GM12864 (cell line): ENCODE data around the gene EPN3.

Experiments used
- DNase-seq: peaks from one replicate; pipeline ENCODE4 v3.0.0-alpha.2; 2011; ENCODE audit warnings: low read depth
- H3K4me3 ChIP-seq: 2 replicates; pipeline ENCODE4 v1.5.1; 2011; ENCODE audit warnings: mild to moderate bottlenecking, low read depth, low read length, control low read depth
- TF ChIP-seq, protein P1 (sequence below): IDR thresholded peaks from 2 replicates; pipeline ENCODE4 v1.5.1; 2011; ENCODE audit warnings: low read depth, mild to moderate bottlenecking, moderate library complexity, low read length, control low read depth, inconsistent platforms; ENCODE audit errors: missing control alignments

EPN3 gene

DNA sequence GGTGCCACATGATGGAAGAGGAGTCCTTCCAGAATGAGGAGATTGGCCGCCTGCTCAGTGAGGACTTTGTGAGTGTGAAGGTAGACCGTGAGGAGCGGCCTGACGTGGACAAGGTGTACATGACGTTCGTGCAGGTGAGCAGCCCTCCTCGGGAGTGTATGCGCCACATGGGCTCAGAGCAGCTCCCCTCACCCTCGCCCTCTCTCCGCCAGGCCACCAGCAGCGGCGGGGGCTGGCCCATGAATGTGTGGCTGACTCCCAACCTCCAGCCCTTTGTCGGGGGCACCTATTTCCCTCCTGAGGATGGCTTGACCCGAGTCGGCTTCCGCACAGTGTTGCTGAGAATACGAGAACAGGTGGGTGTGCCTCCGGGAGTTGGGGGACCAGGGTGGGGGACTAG, 16.3 kb downstream of the EPN3 start:
- no peak overlapping the region for H3K4me3 ChIP-seq
- DNase-seq: no peak
- TF ChIP-seq, protein P1, sequence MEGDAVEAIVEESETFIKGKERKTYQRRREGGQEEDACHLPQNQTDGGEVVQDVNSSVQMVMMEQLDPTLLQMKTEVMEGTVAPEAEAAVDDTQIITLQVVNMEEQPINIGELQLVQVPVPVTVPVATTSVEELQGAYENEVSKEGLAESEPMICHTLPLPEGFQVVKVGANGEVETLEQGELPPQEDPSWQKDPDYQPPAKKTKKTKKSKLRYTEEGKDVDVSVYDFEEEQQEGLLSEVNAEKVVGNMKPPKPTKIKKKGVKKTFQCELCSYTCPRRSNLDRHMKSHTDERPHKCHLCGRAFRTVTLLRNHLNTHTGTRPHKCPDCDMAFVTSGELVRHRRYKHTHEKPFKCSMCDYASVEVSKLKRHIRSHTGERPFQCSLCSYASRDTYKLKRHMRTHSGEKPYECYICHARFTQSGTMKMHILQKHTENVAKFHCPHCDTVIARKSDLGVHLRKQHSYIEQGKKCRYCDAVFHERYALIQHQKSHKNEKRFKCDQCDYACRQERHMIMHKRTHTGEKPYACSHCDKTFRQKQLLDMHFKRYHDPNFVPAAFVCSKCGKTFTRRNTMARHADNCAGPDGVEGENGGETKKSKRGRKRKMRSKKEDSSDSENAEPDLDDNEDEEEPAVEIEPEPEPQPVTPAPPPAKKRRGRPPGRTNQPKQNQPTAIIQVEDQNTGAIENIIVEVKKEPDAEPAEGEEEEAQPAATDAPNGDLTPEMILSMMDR: no peak

DNA sequence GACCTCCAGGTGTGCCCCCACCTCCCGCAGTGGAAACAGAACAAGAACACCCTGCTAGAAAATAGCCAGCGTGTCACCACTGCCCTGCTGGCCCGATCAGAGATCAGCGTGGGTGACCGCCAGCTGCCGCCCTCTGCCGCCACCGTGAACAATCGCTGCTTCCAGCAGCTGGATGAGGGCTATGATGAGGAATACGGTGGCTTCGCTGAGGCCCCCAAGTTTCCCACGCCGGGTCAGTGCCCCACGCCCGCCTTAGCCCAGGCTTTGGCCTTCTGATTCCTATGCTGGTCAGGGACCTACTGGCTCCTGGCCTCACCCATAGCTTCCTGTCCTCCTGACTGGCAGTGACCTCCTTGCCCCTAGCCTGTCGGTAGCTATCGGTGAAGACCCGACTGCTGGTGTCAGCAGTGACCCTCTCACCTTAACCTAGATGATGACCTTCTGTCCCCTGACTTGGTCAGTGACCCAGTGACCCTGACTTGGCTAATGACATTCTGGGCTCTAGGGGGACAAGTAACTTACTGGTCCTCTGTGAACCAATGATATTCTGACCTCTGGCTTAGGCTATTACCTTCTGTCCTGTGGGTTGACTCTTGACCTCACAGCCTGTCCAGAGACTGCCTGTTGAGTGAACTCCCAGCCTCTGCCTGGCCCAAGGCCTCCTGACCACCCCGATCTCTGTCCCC, 16.9 kb downstream of the EPN3 start:
- TF ChIP-seq, protein P1: no peak
- no peak for DNase-seq
- H3K4me3 ChIP-seq: no peak overlapping the region

GRCh38 chr17:50549969-50550368, 17.4 kb downstream of the EPN3 start:
- TF ChIP-seq, protein P1: no peak
- H3K4me3 ChIP-seq: no peak overlapping the region
- no peak for DNase-seq

- TF ChIP-seq, protein P1: peak; percentile 60
- DNase-seq: no peak
- H3K4me3 ChIP-seq: no peak overlapping the region
Measured at GRCh38 chr17:50550661-50551432, 18.3 kb downstream of the EPN3 start.

- DNase-seq: no peak
- TF ChIP-seq, protein P1: no peak
- H3K4me3 ChIP-seq: no peak overlapping the region
Measured at GRCh38 chr17:50551433-50551815, 18.9 kb downstream of the EPN3 start.

- no peak for DNase-seq
- TF ChIP-seq, protein P1: no peak
- no peak overlapping the region for H3K4me3 ChIP-seq
Measured at GRCh38 chr17:50551884-50552283, 19.3 kb downstream of the EPN3 start.
